Stimulated activated CD4-positive, alpha-beta T cell treated with anti-CD3 and anti-CD28 coated beads, Interleukin-2, amount 100 ng/mL, for 48 hours (primary cell): Measurements from ENCODE around the gene NGFR.
A peak's percentile ranks its signal among the peaks of the same experiment; 100 is the strongest.

Source experiments
- DNase-seq, 2 donors: peaks; one replicate each; pipeline ENCODE4 v3.0.0-alpha.2; 2020

NGFR gene

GRCh38 chr17:49519781-49520180 is 24.7 kb downstream of the NGFR start:
- DNase-seq, result no peak

GRCh38 chr17:49520386-49521087 is 25.4 kb downstream of the NGFR start:
- no peak for DNase-seq

DNA sequence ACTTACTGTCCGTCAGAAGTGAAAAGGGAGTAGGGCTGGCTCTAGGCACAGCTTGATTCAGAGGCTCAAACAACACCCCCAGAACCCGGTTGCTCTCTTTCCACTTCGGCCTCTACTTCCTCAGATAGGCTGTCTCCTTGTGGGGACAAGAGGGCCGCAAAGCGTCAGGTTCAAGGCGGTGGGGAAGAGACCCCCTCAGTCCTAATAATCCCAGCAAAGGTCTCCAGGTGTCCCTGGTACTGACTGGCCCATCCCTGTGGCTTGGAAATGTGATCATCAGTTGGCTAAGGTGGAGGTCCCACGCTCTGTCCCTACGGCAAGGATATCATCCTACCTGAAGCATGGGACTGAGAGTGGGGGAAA is 26.0 kb downstream of the NGFR start:
- no peak for DNase-seq

- no peak for DNase-seq
Measured at GRCh38 chr17:49521471-49522356, 26.6 kb downstream of the NGFR start.

DNA sequence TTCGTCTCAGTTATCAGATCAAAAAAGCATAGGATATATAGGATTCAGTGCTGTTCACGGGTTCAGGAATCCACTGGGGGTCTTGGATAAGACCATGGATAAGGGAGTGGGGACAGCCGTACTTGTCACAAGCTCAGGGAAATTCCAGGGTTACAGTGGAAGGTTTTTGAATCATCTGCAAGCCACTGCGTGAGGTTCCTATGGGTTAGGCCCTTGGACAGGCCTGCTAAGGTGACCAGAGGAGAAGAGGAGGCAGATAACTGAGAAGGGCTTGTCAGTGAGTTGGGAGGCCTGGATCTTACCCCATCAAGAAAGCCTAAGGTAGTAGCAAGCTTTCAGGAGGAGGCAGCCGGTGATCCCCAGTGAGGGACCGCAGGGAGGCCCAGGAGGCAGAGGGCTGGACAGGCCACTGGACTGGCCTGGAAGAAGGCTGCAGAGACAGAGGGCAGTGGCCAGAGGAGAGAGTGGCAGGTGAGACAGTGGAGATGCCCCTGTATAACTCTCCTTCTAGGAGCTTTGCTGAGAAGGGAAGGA is 27.3 kb downstream of the NGFR start:
- no peak for DNase-seq

GRCh38 chr17:49523196-49523595 is 28.1 kb downstream of the NGFR start:
- no peak for DNase-seq

DNA sequence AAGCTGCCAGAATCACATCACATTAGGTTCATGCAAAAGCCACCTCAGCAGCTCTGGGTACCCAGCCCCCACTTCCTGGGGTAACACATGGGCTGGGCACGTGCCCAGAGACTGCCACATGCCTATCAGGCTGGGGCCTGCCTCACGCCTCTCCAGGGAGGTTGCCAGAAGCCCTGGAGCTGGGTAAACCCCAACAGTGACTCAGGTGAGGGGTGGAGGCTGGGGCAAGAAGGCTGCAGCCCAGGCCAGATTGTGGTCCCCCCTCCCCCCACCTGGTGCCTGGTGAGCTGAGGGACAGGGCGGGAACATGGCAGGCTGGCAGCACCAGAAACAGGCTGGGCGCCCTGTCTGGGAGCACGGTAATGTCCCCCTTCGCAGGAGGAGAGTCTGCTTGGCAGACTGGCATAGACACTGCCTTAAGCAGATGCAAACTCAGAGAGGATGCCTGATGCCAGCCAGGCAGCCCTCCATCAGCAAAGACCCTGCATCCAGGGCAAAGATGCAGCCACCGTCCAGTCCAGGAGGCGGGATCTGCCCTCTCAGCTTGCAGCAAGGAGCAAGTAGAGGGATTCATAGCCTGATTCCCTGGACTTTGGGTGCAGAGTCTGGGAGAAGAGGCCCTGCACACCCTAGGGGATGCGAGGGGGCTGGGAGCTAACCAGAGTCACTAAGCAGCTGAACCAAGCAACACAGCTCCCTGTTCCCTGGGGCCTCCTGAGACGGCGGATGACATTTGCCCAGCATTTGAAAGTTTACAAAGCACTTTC is 28.8 kb downstream of the NGFR start:
- DNase-seq, result peak; percentile 5 to 8

- no peak for DNase-seq
Measured at GRCh38 chr17:49524473-49525359, 29.6 kb downstream of the NGFR start.

- DNase-seq, result no peak
Measured at GRCh38 chr17:49525831-49526741, 31.0 kb downstream of the NGFR start.

- no peak for DNase-seq
Measured at GRCh38 chr17:49527927-49528651, 33.0 kb downstream of the NGFR start.

- DNase-seq, result no peak
Measured at GRCh38 chr17:49528966-49529365, 33.9 kb downstream of the NGFR start.

- DNase-seq, result no peak
Measured at GRCh38 chr17:49530118-49530517, 35.0 kb downstream of the NGFR start.

DNA sequence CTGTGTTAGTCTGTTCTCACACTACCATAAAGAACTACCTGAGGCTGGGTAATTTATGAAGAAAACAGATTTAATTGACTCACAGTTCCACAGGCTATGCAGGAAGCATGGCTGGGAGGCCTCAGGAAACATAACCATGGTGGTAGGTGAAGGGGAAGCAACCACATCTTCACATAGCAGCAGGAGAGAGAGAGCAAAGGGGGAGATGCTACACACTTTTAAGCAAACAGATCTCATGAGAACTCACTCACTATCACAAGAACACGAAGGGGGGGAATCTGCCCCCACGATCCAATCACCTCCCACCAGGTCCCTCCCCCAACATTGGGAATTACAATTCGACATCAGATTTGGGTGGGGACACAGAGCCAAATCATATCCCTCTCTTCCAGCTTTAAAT is 48.8 kb downstream of the NGFR start:
- no peak for DNase-seq

- DNase-seq, result no peak
Measured at GRCh38 chr17:49545007-49545660, 50.0 kb downstream of the NGFR start.

- DNase-seq, result no peak
Measured at GRCh38 chr17:49545806-49546545, 50.9 kb downstream of the NGFR start.

DNA sequence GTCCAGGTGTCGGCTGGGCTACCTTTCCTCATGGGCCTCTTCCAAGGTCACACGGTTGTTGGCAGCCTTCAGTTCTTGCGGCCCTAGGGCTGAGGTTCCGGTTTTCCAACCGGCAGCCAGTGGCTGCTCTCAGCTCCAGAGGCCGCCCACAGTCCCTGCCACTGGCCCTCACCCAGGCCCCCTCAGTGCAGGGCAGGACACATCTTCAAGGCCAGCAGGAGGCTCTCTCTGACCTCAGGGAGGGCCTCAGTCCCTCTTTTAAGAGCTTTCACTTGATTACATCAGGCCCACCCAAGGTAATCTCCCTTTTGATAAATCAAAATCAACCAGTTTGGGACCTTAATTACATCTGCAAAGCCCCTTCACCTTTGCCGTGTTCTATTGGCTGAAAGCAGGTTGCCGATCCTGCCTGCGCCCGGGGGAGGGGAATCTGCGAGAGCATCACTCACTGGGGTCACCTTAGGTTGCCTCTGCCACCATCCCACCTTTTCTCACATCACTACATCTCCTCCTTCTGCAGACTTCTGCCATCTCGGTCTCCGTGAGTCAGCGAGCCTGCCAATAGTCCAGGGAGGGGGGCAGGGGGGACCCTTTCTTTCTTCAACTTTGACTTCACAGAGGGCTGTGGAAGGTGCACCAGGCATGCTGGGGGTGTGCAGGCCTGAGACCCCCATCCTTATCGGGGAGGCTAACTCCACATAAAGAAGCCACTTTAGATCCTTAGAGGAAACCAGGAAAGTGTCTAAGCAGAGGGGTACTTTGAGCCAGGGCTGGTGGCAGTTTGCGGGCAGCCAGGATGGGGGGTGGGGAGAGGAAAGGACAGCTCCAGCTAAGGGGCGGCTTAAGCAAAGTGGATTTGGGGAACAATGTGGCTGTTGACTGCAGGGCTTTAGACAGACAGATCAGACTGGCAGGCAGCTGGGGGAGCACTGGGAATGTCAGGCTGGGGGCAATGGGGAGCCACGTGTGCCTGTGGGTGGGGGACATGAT is 51.7 kb downstream of the NGFR start:
- DNase-seq, result no peak

DNA sequence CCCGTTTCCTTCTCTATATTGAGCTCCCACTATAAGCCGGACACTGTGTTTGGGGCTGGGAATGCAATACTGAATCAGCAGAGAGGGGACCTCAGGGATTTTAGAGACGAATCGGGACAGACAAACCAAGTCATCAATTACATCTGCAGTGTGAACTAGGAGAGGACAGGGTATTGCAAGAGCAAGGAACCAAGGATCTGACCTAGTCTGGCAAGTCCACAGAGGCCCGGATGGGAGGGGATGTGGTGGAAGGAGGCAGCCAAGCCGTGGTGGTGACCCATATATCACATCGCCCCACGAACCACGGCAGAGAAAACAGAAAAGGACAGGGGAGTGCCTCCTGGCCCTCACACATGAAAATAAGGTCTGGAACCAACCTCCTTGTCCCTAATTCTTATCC is 52.5 kb downstream of the NGFR start:
- no peak for DNase-seq

GRCh38 chr17:49548051-49548505 is 53.0 kb downstream of the NGFR start:
- DNase-seq, result no peak
